Gastrocnemius medialis (tissue), 4 donors: ENCODE results near the gene HDAC10. TPM values are rescaled to one million over a fixed set of nuclear protein-coding genes. Genes with fewer than 3 reads are reported as not detected.

Experiments
- ATAC-seq, 2 donors: fragments of 150-250 bp; one replicate each; pipeline ENCODE4 v1.9.1; 2016
- DNase-seq, 2 donors: peaks; one replicate each; pipeline ENCODE4 v3.0.0-alpha.2; 2019
- H3K27ac ChIP-seq, 4 donors: fragments of 200-600 bp; sonication (generic); 1 replicate in 1 of 4; 2 replicates in 3 of 4; pipeline ENCODE4 v1.5.1; 2016 to 2018; ENCODE audit warnings: mild to moderate bottlenecking in 2 of 4, moderate library complexity in 1 of 4
- H3K27me3 ChIP-seq, 3 donors: fragments of 200-600 bp; sonication (generic) in 2 of 3; 1 replicate in 1 of 3; 2 replicates in 2 of 3; pipeline versions ENCODE4 v1.5.1 to v1.6.0; 2016 to 2019; ENCODE audit warnings: mild to moderate bottlenecking in 1 of 3, moderate library complexity in 1 of 3
- H3K36me3 ChIP-seq, 2 donors: fragments of 200-600 bp; sonication (generic) in 1 of 2; one replicate each; pipeline ENCODE4 v1.5.1; 2017 to 2018
- H3K4me1 ChIP-seq, 2 donors: fragments of 200-600 bp; sonication (generic) in 1 of 2; one replicate each; pipeline ENCODE4 v1.5.1; 2016 to 2017; ENCODE audit warnings: mild to moderate bottlenecking in 2 of 2
- H3K4me3 ChIP-seq, 4 donors: fragments of 200-600 bp; sonication (generic) in 3 of 4; 1 replicate in 1 of 4; 2 replicates in 3 of 4; pipeline ENCODE4 v1.5.1; 2016 to 2019; ENCODE audit warnings: mild to moderate bottlenecking in 2 of 4
- H3K9me3 ChIP-seq, 3 donors: fragments of 200-600 bp; sonication (generic) in 2 of 3; 1 replicate in 1 of 3; 2 replicates in 2 of 3; pipeline ENCODE4 v1.5.1; 2016 to 2019
- POLR2A ChIP-seq, 2 donors: fragments of 450-650 bp; IDR thresholded peaks; one replicate each; pipeline ENCODE4 v1.6.1; 2017; ENCODE audit warnings: antibody characterized with exemption in 2 of 2, mild to moderate bottlenecking in 2 of 2, moderate library complexity in 2 of 2
- in situ Hi-C, 4 donors: fragments of 200-750 bp; cut with MboI; loops; one replicate each; pipeline versions ENCODE4 v1.15.0 to v1.8.0; 2017; ENCODE audit warnings: low sequenced_read_pairs in 4 of 4
- intact Hi-C: fragments of 100-400 bp; cut with DNase I; formaldehyde crosslinking; loops from one replicate; pipeline ENCODE4 v1.15.1; 2023; ENCODE audit warnings: low total_unique reads
- total RNA-seq, 4 donors: library from RNA; depleted of rRNA; stranded (reverse); fragments of >200 nt; gene quantifications; one replicate each; pipeline versions ENCODE4 v1.1.0 to v1.2.3, GENCODE V29; 2016
- TF ChIP-seq, protein P1 (sequence below), 5 experiments: fragments of 450-650 bp in 3 of 5; fragments of 200-600 bp in 2 of 5; sonication (generic) in 2 of 5; IDR thresholded peaks in 4 of 5; conservative IDR thresholded peaks in 1 of 5; 1 replicate in 4 of 5; 2 replicates in 1 of 5; pipeline ENCODE4 v1.5.1; 2016 to 2019; ENCODE audit warnings: antibody characterized with exemption in 5 of 5, mild to moderate bottlenecking in 3 of 5, moderate library complexity in 3 of 5

HDAC10 gene
- total RNA-seq, 4 donors from 2014 or later: 4.1 to 24.9 (median 8.6) TPM

DNA sequence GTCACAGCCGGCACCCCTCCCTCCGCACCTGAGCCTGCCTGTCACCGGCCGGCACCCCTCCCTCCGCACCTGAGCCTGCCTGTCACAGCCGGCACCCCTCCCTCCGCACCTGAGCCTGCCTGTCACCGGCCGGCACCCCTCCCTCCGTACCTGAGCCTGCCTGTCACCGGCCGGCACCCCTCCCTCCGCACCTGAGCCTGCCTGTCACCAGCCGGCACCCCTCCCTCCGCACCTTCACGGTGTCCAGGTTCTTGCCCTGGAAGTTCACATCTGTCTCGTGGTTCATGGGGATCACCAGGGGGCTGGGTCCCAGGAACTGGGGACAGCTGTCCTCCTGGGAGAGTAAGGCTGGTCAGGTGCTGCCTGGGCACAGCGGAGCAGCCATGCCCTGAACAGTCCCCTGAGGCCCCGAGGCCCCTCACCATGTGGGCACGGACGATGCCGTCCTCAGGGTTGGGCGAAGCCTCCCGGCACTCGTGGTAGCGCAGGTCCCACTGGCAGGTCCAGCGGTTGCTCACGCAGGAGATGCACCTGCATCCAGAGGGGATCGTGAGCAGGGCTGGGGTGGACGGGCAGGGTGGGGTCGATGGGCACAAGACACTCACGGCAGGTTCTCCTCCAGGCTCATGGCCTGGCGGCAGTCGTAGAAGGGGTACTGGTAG lies 34.6 kb upstream of the HDAC10 start:
- Histone ChIP-seq H3K4me1 (no peaks in the 10 kb centered on the region), H3K9me3 (no peaks in the 10 kb centered on the region), H3K27me3 (no peaks in the 10 kb centered on the region), H3K36me3 (peaks cover 0 to 6% of the 10 kb centered on the region in 2 donors), H3K27ac (no peak overlapping the region), H3K4me3 (no peak overlapping the region)
- DNase-seq (no peak), ATAC-seq (no peak)
- in situ Hi-C loops: no loop called here
- intact Hi-C loops: no loop called here
- no peak for TF ChIP-seq POLR2A (IDR thresholded peaks at IDR 0.05)
- TF ChIP-seq, protein P1, sequence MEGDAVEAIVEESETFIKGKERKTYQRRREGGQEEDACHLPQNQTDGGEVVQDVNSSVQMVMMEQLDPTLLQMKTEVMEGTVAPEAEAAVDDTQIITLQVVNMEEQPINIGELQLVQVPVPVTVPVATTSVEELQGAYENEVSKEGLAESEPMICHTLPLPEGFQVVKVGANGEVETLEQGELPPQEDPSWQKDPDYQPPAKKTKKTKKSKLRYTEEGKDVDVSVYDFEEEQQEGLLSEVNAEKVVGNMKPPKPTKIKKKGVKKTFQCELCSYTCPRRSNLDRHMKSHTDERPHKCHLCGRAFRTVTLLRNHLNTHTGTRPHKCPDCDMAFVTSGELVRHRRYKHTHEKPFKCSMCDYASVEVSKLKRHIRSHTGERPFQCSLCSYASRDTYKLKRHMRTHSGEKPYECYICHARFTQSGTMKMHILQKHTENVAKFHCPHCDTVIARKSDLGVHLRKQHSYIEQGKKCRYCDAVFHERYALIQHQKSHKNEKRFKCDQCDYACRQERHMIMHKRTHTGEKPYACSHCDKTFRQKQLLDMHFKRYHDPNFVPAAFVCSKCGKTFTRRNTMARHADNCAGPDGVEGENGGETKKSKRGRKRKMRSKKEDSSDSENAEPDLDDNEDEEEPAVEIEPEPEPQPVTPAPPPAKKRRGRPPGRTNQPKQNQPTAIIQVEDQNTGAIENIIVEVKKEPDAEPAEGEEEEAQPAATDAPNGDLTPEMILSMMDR (IDR thresholded peaks at IDR 0.05 in 4 of 5, conservative IDR thresholded peaks at IDR 0.05 in 1 of 5): no peak

DNA sequence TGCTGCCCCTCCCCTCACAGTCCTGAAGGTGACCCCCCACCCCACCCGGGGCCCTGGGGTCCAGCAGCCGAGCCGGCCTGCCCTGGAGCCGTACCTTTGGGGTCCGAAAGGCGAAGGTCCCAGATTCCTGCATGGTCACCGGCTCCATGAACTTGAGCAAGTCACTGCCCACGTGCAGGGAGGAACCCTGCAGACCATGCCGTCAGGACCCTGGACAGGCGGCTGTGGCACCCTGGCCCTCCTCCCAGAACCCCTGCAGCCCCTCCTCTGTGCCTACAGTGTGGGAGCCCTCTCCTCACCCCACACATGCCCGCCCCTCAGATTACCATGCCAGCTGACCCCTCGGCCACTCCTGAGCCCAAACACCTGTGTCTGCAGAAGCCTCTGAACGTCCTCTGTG lies 33.4 kb upstream of the HDAC10 start:
- no peaks in the 10 kb centered on the region for H3K9me3 ChIP-seq
- H3K4me1 ChIP-seq: no peaks in the 10 kb centered on the region
- H3K4me3 ChIP-seq: no peak overlapping the region
- DNase-seq (no peak), ATAC-seq (no peak)
- H3K27me3 ChIP-seq: no peaks in the 10 kb centered on the region
- intact Hi-C loops (no loop called here), in situ Hi-C loops (no loop called here)
- TF ChIP-seq, protein P1 (IDR thresholded peaks at IDR 0.05 in 4 of 5, conservative IDR thresholded peaks at IDR 0.05 in 1 of 5): no peak
- TF ChIP-seq POLR2A (IDR thresholded peaks at IDR 0.05): no peak
- peaks cover 0 to 6% of the 10 kb centered on the region in 2 donors for H3K36me3 ChIP-seq
- no peak overlapping the region for H3K27ac ChIP-seq

DNA sequence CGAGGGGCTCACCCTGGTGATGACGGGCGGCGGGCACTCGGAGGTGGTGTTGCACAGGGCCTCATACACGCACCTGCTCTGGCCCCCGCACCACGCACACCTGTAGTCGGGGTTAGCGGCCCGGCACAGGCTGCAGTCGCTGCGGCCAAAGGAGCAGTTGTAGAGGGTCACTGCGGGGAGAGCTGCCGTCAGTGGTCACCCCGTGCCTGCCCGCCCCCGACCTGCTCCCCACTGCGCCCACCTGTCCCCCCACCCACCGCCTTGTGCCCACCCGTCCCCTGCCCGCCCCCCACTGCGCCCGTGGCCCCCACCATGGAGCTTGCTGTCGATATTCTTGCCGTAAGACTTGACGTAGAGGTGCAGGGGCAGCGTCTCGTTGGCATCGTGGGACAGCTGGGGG lies 32.8 kb upstream of the HDAC10 start:
- ATAC-seq: no peak
- intact Hi-C loops: no loop called here

DNA sequence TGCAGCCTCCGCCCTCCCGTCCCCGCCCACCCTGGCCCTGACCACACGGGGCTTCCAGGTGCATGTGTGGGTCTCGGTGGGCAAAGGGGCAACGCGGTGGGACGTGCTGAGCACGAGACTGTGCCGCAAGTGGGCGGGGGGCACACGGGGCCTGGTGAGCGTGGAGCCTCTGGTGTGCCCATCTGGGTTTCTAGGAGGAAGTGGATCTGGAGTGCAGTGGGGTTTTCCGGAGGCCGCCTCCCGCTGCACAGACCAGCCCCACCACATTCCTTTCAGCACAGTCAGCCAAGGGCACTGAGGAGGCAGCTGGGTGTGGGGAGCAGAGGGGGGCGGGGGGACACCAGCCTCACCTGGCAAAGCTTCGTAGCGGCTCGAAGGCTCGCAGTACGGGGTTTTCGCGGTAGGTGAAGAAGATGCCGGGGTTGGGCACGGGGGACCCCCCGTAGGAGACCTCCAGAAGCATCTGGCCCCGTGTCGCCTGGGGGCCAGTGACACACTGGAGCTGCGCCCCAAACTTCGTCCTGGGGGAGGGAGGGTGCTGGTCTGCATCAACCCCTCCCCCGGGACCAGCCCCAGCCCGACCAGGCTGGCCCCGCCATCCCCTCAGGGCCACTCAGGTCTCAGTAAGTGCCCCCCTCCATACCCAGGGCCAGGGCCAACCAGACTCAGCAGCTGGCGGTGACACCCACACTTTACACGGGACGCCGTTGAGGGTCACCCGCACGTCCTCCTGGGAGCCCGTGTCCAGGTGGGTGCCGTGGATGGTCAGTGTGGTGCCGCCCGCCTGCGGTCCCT lies 31.5 kb upstream of the HDAC10 start:
- ATAC-seq: no peak
- in situ Hi-C loops: no loop called here
- no peaks in the 10 kb centered on the region for H3K27me3 ChIP-seq
- TF ChIP-seq, protein P1 (IDR thresholded peaks at IDR 0.05 in 4 of 5, conservative IDR thresholded peaks at IDR 0.05 in 1 of 5): no peak
- TF ChIP-seq POLR2A (IDR thresholded peaks at IDR 0.05): no peak
- peaks cover 0 to 9% of the 10 kb centered on the region in 2 donors for H3K36me3 ChIP-seq
- H3K27ac ChIP-seq: no peak overlapping the region
- H3K4me1 ChIP-seq: no peaks in the 10 kb centered on the region
- no peaks in the 10 kb centered on the region for H3K9me3 ChIP-seq
- intact Hi-C loops: no loop called here
- DNase-seq: no peak
- no peak overlapping the region for H3K4me3 ChIP-seq

More for the DNA sequence above, 32.8 kb upstream of the HDAC10 start:
- no peak for DNase-seq
- Histone ChIP-seq H3K4me1 (no peaks in the 10 kb centered on the region), H3K36me3 (peaks cover 0 to 9% of the 10 kb centered on the region in 2 donors), H3K9me3 (no peaks in the 10 kb centered on the region), H3K27me3 (no peaks in the 10 kb centered on the region), H3K27ac (no peak overlapping the region), H3K4me3 (no peak overlapping the region)
- in situ Hi-C loops: no loop called here
- TF ChIP-seq, protein P1 (IDR thresholded peaks at IDR 0.05 in 4 of 5, conservative IDR thresholded peaks at IDR 0.05 in 1 of 5): no peak
- no peak for TF ChIP-seq POLR2A (IDR thresholded peaks at IDR 0.05)
